ENCODE data around the gene ELFN1.

- TF ChIP-seq, protein P1, sequence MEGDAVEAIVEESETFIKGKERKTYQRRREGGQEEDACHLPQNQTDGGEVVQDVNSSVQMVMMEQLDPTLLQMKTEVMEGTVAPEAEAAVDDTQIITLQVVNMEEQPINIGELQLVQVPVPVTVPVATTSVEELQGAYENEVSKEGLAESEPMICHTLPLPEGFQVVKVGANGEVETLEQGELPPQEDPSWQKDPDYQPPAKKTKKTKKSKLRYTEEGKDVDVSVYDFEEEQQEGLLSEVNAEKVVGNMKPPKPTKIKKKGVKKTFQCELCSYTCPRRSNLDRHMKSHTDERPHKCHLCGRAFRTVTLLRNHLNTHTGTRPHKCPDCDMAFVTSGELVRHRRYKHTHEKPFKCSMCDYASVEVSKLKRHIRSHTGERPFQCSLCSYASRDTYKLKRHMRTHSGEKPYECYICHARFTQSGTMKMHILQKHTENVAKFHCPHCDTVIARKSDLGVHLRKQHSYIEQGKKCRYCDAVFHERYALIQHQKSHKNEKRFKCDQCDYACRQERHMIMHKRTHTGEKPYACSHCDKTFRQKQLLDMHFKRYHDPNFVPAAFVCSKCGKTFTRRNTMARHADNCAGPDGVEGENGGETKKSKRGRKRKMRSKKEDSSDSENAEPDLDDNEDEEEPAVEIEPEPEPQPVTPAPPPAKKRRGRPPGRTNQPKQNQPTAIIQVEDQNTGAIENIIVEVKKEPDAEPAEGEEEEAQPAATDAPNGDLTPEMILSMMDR (IDR thresholded peaks at IDR 0.05) = no peak
- no peak for TF ChIP-seq EP300 (IDR thresholded peaks at IDR 0.05)
Observed at GRCh38 chr7:1713502-1714484, 43.7 kb downstream of the ELFN1 start.
